Caco-2 (cell line): Measurements from ENCODE around the gene CEP170B. TPM values are rescaled to one million over a fixed set of nuclear protein-coding genes. Genes with fewer than 3 reads are reported as not detected.

ENCODE experiments used
- BruUV-seq: library from RNA; stranded (reverse); fragments of 400-500 nt; replicated peaks from 2 replicates; lab custom pipeline; 2021; lab: Mats Ljungman, UMichigan
- CTCF ChIA-PET: fragments of 300-600 bp; sonication (Branson Sonifier 250); formaldehyde crosslinking; loops from one replicate; lab custom pipeline; 2022; ENCODE audit warnings: antibody characterized with exemption; lab: Charles Lee
- POLR2A ChIA-PET: fragments of 300-600 bp; sonication (Branson Sonifier 250); formaldehyde crosslinking; loops from one replicate; lab custom pipeline; 2022; ENCODE audit warnings: antibody characterized with exemption; lab: Charles Lee
- DNase-seq, 2 experiments: peaks; one replicate each; pipeline versions ENCODE4 v3.0.0 to v3.0.0-alpha.2; 2020 to 2022
- H3K27me3 ChIP-seq: replicated peaks from 2 replicates; pipeline ENCODE4 v1.6.0; 2011; ENCODE audit warnings: low read length; ENCODE audit not compliant: control insufficient read depth, insufficient read depth
- H3K36me3 ChIP-seq: 2 replicates; pipeline ENCODE4 v1.5.1; 2011; ENCODE audit warnings: low read length; ENCODE audit not compliant: control insufficient read depth, insufficient read depth
- H3K4me1 ChIP-seq: fragments of 250-450 bp; sonication (Bioruptor Pico); 2 replicates; pipeline ENCODE4 v1.5.1; 2020; ENCODE audit warnings: mild to moderate bottlenecking
- H3K4me3 ChIP-seq: 2 replicates; pipeline ENCODE4 v1.5.1; 2011; ENCODE audit warnings: low read depth, mild to moderate bottlenecking, control low read depth, low read length
- H3K9me3 ChIP-seq: fragments of 250-450 bp; sonication (Bioruptor Pico); 2 replicates; pipeline ENCODE4 v1.5.1; 2020; ENCODE audit warnings: mild to moderate bottlenecking, moderate library complexity
- H3K27ac Mint-ChIP-seq: one replicate; pipeline ENCODE4 v1.8.0; 2022; ENCODE audit warnings: mixed read lengths; ENCODE audit not compliant: unreplicated experiment
- H3K27me3 Mint-ChIP-seq: one replicate; pipeline ENCODE4 v1.8.0; 2022; ENCODE audit warnings: mixed read lengths; ENCODE audit not compliant: insufficient read depth, unreplicated experiment
- H3K36me3 Mint-ChIP-seq: one replicate; pipeline ENCODE4 v1.8.0; 2022; ENCODE audit warnings: mild to moderate bottlenecking, mixed read lengths; ENCODE audit not compliant: insufficient read depth, unreplicated experiment
- H3K4me1 Mint-ChIP-seq: one replicate; pipeline ENCODE4 v1.8.0; 2022; ENCODE audit warnings: low read depth, mixed read lengths; ENCODE audit not compliant: unreplicated experiment
- H3K4me3 Mint-ChIP-seq: one replicate; pipeline ENCODE4 v1.8.0; 2022; ENCODE audit warnings: mild to moderate bottlenecking, moderate library complexity, mixed read lengths; ENCODE audit not compliant: unreplicated experiment
- H3K9me3 Mint-ChIP-seq: one replicate; pipeline ENCODE4 v1.8.0; 2022; ENCODE audit warnings: mixed read lengths; ENCODE audit not compliant: unreplicated experiment
- intact Hi-C: fragments of 100-400 bp; cut with micrococcal nuclease; formaldehyde crosslinking; loops from one replicate; pipeline ENCODE4 v1.10.0; 2022; ENCODE audit not compliant: unreplicated experiment
- total RNA-seq: library from RNA; stranded (reverse); gene quantifications from 2 replicates; pipeline ENCODE4 v1.2.3, GENCODE V29; 2022
- TF ChIP-seq, protein P1 (sequence below), 2 experiments: fragments of 200-600 bp in 1 of 2; IDR thresholded peaks; 1 replicate in 1 of 2; 2 replicates in 1 of 2; pipeline versions ENCODE4 v1.5.1 to v1.8.0; 2011 to 2022; ENCODE audit warnings: antibody characterized with exemption in 1 of 2, control low read depth in 1 of 2, inconsistent platforms in 1 of 2, low read depth in 1 of 2, low read length in 1 of 2, mild to moderate bottlenecking in 1 of 2, moderate library complexity in 1 of 2; ENCODE audit not compliant: insufficient read depth in 1 of 2, severe bottlenecking in 1 of 2, unreplicated experiment in 1 of 2

CEP170B gene
- total RNA-seq, 1 experiment from 2014 or later = 31.6 TPM

DNA sequence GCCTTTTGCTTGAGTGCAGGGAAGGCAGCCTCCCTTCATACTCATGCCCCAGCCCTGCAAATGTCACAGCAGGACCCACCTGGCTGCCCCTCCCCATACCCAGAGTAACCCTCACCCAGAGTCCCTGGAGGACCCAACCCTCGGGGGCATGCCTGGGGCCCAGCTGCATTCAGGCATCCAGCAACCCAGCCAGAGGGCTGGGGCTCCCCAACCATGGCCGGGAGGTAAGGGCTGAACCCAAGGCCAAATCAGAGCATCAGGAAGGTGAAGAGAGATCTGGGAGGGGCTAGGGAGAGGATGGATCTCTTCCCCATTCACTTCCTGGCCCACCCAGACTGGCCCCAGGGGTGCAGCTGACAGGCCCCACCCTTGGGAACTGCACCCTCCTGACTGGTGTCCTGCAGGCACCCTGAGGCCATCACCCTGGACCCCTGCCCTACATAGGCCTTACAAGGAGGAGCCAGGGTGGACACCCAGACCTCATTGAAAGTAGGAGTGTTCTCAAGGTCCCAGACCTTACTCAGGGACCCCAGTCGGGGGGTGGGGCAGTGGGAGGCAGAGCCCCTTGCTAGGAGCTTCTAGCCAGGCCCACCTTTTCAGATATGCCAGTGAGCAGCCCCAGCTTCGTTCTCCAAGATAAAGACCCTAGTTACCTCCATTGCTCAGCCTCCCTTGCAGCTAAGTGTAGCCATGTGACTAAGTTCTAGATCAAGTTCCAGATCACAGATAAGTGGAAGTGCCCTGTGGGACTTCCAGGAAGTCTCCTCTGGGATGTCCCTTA lies 58.8 kb downstream of the CEP170B start:
- TF ChIP-seq, protein P1, sequence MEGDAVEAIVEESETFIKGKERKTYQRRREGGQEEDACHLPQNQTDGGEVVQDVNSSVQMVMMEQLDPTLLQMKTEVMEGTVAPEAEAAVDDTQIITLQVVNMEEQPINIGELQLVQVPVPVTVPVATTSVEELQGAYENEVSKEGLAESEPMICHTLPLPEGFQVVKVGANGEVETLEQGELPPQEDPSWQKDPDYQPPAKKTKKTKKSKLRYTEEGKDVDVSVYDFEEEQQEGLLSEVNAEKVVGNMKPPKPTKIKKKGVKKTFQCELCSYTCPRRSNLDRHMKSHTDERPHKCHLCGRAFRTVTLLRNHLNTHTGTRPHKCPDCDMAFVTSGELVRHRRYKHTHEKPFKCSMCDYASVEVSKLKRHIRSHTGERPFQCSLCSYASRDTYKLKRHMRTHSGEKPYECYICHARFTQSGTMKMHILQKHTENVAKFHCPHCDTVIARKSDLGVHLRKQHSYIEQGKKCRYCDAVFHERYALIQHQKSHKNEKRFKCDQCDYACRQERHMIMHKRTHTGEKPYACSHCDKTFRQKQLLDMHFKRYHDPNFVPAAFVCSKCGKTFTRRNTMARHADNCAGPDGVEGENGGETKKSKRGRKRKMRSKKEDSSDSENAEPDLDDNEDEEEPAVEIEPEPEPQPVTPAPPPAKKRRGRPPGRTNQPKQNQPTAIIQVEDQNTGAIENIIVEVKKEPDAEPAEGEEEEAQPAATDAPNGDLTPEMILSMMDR (IDR thresholded peaks at IDR 0.05; ENCODE audit: insufficient read depth in 1 of 2, low read depth in 1 of 2, low read length in 1 of 2, severe bottlenecking in 1 of 2, unreplicated experiment in 1 of 2) = no peak
- no peaks in the 10 kb centered on the region for H3K9me3 ChIP-seq
- Mint-ChIP-seq H3K27me3 (no peaks in the 10 kb centered on the region), H3K9me3 (no peaks in the 10 kb centered on the region), H3K27ac (no peak overlapping the region), H3K4me1 (no peaks in the 10 kb centered on the region), H3K4me3 (no peak overlapping the region), H3K36me3 (no peaks in the 10 kb centered on the region)
- DNase-seq = no peak
- no peaks in the 10 kb centered on the region for H3K27me3 ChIP-seq
- H3K36me3 ChIP-seq = no peaks in the 10 kb centered on the region
- no peaks in the 10 kb centered on the region for H3K4me1 ChIP-seq
- ChIA-PET CTCF (no interaction called here), POLR2A (no interaction called here)
- no TSS peak for BruUV-seq
- H3K4me3 ChIP-seq = no peak overlapping the region
- intact Hi-C loops = no loop called here

DNA sequence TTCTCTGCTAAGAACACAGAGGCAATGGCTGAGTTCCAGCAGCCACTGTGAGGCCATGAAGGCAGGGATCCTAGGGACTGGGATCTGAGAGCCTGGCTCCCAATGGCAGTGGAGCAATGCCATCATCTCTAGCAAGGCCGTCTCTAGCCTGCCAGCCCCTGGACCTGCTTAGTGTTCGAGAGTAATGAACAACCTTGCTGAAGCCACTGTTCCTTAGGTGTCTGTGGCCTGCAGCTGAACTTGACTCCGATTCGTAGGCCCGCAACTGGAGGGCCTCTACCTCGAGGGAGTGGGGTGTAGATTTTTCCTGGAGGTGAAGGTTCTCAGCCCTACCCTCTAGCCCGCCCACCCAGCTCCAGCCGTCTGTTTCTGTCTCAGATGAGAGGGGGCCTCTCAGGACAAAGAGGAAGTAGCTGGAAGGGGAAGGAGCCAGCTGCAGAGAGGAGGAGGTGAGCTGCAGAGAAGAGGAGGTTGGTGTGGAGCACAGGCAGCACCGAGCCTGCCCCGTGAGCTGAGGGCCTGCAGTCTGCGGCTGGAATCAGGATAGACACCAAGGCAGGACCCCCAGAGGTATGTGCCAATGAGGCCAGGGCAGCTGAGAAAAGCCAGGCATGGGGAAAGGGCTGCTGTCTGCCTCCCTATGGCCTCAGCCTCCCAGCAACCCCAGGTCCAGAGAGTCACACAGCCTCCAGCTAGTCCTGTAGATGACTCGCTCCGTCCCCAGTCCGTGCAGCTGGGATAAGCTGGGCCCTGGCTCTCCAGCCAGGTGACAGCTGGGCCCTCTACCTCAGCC lies 59.5 kb downstream of the CEP170B start, which contains the start of gene PLD4:
Gene PLD4 (plus strand): TSS at position 459 of the 793 bp plus-strand sequence. CDS start 2,262 bp downstream, outside the sequence.
- H3K4me3 Mint-ChIP-seq = no peak within 1 kb of the TSS
- H3K36me3 Mint-ChIP-seq = no peaks in the 10 kb centered on the region
- no peaks in the 10 kb centered on the region for H3K9me3 Mint-ChIP-seq
- no peak within 1 kb of the TSS for H3K27ac Mint-ChIP-seq
- H3K27me3 Mint-ChIP-seq = no peaks in the 10 kb centered on the region
- DNase-seq = no peak
- CTCF ChIA-PET = no interaction called here
- no peaks in the 10 kb centered on the region for H3K4me1 Mint-ChIP-seq
- BruUV-seq = no TSS peak
- POLR2A ChIA-PET = no interaction called here
- no peaks in the 10 kb centered on the region for H3K27me3 ChIP-seq
- H3K9me3 ChIP-seq = no peaks in the 10 kb centered on the region
- intact Hi-C loops = no loop called here
- TF ChIP-seq, protein P1 (IDR thresholded peaks at IDR 0.05; ENCODE audit: insufficient read depth in 1 of 2, low read depth in 1 of 2, low read length in 1 of 2, severe bottlenecking in 1 of 2, unreplicated experiment in 1 of 2) = no peak
- H3K36me3 ChIP-seq = no peaks in the 10 kb centered on the region
- no peak within 1 kb of the TSS for H3K4me3 ChIP-seq
- no peaks in the 10 kb centered on the region for H3K4me1 ChIP-seq

DNA sequence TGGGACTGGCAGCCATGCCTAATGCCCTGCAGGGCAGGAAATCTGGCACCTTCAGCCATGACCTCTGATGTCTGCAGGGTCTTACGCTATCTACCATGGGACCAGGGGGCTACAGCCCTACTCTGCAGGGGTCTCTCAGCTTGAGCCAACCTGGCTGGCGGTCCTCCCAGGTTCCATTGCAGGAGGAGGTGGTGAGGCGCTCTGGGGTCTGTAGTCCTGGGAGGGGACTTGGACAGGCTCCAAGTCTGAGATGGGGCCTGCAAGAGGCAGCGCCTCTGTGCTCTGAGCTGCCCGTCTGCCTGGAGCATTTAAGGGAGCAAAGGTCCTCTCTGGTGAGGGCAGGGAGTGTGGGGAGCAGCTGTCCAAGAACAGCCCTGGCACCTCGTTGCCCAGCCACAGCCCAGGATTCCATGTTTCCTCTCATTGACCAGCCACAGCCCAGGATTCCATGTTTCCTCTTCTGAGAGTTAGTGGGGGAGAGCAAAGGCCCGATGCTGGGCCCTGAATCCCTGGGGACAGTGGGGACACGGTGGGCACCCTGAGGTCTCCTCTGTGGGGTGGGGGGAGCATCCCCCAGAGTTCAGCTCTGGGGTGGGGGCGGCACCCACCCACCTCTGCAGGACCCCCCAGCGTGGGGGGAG lies 60.3 kb downstream of the CEP170B start:
- Mint-ChIP-seq H3K9me3 (no peaks in the 10 kb centered on the region), H3K27ac (no peak overlapping the region), H3K4me3 (no peak overlapping the region), H3K4me1 (no peaks in the 10 kb centered on the region), H3K36me3 (no peaks in the 10 kb centered on the region), H3K27me3 (no peaks in the 10 kb centered on the region)
- ChIA-PET POLR2A (no interaction called here), CTCF (no interaction called here)
- Histone ChIP-seq H3K27me3 (no peaks in the 10 kb centered on the region), H3K4me1 (no peaks in the 10 kb centered on the region), H3K36me3 (no peaks in the 10 kb centered on the region), H3K4me3 (no peak overlapping the region), H3K9me3 (no peaks in the 10 kb centered on the region)
- TF ChIP-seq, protein P1 (IDR thresholded peaks at IDR 0.05; ENCODE audit: insufficient read depth in 1 of 2, low read depth in 1 of 2, low read length in 1 of 2, severe bottlenecking in 1 of 2, unreplicated experiment in 1 of 2) = no peak
- intact Hi-C loops = no loop called here
- no TSS peak for BruUV-seq
- no peak for DNase-seq
